GM19372 (cell line): ENCODE results near the gene UPK1B.
"Not testable (repeated sequence)": the region's sequence is repeated elsewhere in the genome, so short reads cannot be mapped to it uniquely, and the experiment has no call there.

Experiments
- ATAC-seq: cut with Tn5 transposase; IDR thresholded peaks from one replicate; pipeline ENCODE4 v1.9.1; 2021; ENCODE audit warnings: mild to moderate bottlenecking, low read depth, moderate library complexity; ENCODE audit not compliant: unreplicated experiment

The UPK1B gene

DNA sequence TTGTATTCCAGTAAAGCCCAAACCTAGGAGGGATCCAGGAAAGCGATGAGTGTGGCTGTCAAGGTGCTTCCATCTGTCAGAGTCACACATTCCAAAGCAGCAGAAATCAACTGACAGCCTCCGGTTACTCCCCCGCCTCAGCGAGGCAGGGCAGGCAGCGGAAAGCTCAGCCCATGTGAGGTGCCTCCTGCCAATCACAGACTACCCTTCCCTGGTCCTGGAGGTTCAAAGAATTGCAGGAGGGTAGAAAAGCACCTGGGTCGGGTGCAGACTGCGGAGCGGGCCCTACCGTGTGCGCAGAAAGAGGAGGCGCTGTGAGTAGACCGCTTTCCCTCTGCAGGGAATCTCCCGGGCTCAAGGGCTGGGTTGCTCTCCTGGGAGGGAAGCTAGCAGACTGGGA, at the start of gene UPK1B:
Gene UPK1B (plus strand): TSS at position 274 of the 400 bp plus-strand sequence. CDS start 13,144 bp downstream, outside the sequence.
- no peak for ATAC-seq

DNA sequence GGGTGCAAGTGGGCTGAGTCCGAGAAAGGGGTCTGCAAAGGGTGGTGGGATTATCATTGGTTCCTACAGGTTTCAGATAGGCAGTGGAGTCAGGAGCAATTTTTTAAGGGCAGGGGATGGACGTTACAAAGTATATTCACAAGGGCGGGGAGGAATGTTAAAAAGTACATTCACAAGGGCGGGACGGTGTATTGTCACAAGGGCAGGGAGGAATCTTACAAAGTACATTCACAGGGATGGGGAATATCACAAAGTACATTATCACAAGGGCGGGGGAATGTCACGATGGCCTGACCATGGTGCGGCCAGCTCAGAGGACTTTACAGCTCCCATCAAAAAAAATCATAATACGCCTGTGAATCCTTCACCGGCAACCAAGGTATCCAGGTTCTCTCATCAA, 48.1 kb upstream of the UPK1B start:
- ATAC-seq: no peak

DNA sequence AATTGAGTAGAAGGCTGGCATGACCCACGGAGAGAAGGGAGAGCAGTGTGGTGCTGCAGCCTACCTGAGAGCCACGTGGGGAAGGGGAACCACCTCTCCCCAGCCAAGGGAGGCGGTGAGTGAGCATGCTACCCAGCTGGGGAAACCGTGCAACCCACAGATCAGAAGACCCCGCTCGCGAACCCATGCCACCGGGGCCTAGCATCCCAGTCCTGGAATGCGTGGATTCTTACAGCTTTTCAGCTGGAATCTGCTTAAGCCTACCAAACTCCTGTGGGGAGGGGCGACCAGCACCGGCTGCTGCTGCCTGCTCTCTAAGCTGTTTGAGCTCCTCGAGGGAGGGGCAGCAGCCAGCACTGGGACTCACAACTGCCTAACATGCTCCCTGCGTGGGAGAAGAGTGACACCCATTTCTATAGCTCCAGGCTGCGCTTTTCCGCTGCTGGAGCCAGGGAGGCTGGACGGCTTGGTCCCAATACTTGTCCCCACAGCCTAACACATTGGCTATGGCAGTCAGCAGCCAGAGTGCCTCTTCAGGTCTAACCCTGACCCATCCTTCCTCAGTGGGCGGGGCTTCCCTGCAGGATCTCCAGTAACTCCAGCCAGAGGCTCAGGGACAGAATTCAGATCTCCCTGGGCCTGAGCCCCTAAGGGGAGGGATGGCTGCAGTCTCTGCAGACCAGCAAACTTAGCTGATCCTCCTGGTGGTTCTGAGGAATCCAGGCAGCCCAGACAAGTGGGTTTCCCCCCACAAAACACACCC, 47.5 kb upstream of the UPK1B start:
- ATAC-seq: no peak

DNA sequence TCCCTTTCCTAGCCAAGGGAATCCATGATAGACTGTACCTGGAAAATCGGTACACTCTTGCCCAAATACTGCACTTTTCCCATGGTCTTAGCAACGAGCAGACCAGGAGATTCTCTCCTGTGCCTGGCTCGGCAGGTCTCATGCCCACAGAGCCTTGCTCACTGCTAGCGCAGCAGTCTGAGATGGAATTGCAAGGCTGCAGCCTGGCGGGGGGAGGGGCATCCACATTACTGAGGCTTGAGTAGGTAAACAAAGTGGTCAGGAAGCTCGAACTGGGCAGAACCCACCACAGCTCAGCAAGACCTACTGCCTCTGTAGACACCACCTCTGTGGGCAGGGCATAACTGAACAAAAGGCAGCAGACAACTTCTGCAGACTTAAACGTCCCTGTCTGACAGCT, 43.1 kb upstream of the UPK1B start:
- ATAC-seq: not testable (repeated sequence)

DNA sequence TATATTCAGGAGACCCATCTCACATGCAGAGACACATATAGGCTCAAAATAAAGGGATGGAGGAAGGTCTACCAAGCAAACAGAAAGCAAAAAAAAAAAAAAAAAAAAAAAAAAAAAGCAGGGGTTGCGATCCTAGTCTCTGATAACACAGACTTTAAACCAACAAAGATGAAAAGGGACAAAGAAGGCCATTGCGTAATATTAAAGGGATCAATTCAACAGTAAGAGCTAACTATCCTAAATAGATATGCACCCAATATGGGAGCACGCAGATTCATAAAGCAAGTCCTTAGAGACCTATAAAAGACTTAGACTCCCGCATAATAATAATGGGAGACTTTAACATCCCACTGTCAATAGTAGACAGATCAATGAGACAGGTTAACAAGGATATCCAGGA, 41.1 kb upstream of the UPK1B start:
- not testable (repeated sequence) for ATAC-seq

DNA sequence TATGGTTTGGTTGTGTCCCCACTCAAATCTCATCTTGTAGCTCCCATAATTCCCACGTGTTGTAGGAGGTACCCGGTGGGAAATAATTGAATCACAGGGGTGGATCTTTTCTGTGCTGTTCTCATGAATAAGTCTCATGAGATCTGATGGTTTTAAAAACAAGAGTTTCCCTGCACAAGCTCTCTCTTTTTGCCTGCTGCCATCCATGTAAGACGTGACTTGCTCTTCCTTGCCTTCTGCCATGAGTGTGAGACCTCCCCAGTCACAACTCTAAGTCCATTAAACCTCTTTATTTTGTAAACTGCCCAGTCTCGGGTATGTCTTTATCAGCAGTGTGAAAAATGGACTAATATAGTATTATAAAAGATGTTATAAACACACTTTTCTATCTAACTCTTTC, 34.0 kb upstream of the UPK1B start:
- ATAC-seq: not testable (repeated sequence)

DNA sequence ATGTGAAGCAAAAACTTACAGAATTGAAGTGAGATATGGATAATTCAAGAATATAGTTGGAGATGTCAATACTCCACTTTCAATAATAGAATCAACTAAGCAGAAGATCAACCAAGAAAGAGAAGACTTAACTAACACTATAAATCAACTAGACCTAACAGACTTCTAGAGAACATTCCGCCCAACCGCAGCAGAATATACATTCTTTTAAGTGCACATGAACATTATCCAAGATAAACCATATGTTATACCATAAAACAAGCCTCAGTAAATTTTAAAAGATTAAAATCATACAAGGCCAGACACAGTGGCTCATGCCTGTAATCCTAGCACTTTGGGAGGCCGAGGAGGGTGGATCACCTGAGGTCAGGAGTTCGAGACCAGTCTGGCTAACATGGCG, 32.9 kb upstream of the UPK1B start:
- no peak for ATAC-seq

DNA sequence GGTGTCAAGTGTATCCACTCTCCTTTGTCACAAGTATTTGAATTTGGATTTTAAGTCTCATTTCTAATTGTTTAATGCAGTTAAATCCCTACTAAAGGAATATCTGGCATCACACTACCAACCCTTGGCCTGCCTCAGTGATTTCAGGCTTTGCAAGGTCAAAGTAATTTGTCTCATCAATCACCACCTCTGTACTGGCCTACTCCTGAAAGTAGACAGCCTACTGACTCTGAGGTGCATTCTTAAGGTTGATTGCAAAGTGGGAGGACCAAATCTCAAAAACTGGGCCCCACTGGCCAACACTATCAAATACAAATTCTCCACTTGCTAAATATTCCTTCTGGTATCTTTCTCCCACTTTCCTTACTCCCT, 28.3 kb upstream of the UPK1B start:
- ATAC-seq: peak; percentile 38

DNA sequence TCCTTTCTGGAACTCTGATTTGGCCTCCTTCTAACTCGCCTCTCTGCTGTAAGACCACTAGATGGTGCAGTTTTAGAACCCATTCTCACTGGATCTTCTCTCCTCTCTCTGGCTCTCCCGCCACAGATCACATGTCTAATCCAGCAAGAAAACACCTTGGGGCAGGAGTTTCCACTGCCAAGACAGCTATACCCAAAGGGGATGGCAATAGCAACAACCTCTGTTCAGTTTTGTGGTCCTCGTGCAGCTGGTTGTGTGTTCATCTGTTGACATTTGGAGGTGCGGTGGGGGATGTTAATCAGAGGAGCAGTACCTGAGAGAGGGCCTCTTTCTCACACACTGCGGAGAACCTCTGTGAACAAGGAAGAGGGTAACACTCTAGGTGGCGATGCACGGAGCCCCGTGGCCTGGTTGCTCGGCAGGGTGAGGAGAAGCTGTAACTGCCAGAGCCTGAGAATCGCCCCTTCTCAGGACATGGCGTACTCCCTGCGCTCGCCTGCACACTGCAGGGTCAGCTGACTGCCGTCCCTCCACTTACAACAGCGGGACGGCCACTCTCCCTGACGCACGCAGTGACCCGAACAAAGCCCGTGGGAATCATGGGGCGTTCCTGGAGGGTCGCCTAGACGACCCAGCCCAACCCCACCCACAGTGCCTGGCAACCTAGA, 27.8 kb upstream of the UPK1B start, which contains the start of gene TEX55:
Gene TEX55 (plus strand): TSS at position 666 of the 668 bp plus-strand sequence. CDS start 25 bp downstream, outside the sequence.
- peak; percentile 49 for ATAC-seq

DNA sequence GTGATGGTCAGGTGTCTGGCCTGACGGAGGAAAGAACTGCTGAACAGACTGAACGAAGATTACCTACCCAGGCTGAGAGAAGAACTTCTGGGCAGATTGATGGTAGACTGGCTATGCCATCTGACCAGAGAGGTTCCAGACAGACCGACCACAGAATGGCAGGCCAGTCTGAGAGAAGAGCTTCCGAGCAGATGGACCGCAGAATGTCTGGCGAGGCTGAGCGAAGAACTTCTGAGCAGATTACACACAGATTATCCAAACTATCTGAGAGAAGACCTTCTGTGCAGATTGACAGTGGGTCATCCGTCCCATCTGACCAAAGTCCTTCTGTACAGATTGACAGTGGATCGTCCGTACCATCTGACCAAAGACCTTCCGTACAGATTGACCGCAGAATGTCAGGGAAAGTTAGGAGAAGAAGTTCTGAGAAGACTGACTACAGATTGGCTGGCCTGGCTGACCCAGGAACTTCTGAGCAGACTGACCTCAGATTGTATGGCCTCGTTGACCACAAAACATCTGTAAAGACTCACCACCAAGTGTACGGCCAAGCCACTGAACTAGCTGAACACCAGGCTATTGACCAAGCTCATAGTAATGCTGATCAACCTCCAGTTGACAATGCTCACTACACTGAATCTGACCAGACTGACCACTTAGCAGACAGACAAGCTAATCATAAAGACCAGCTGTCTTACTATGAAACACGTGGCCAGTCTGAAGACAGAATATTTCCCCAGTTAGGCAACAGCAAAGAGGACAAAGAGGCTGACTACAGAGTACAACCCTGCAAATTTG, 26.6 kb upstream of the UPK1B start:
- ATAC-seq: no peak

DNA sequence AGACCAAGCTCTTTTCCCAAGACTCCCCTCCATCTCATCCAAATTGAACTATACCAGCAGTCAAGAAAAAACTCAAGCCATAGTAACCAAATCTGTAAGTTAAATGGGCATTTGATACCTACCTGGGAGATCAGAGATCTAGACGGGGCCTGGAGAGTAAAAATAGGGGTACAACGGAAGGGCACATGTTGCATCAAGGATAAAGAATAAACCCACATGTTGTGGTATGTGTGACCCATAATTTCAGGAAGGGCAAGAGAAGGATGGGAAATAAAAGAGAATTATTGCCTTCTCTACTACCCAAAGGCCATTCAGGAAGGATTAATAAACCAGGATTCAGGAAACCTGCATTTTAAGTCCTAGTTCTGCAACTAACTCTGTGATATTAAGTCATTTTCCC, 25.9 kb upstream of the UPK1B start:
- ATAC-seq: no peak

DNA sequence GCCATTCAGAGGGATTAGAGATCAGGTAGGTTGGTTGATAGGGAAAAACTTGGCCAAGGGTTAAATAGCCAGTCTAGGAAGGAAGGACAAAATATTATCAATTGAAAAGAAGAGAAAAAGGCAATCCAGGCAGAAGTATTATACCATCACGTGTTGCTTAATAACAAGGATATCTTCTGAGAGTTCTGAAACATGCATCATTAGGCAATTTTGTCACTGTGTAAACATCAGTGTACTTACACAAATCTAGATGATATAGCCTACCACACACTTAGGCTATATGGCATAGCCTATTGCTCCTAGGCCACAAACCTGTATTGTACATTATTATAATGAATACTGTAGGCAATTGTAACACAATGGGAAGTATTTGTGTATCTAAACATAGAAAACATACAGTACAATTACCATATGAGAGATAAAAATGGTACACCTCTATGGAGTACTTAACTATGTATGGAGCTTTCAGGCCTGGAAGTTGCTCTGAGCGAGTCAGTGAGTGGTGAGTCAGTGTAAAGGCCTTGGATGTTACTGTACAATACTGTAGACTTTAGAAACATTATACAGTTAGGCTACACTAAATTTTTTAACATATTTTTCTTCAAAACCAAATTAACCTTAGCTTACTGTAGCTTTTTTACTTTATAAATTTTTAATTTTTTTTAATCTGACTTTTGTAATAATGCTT, 24.8 kb upstream of the UPK1B start:
- ATAC-seq: no peak

DNA sequence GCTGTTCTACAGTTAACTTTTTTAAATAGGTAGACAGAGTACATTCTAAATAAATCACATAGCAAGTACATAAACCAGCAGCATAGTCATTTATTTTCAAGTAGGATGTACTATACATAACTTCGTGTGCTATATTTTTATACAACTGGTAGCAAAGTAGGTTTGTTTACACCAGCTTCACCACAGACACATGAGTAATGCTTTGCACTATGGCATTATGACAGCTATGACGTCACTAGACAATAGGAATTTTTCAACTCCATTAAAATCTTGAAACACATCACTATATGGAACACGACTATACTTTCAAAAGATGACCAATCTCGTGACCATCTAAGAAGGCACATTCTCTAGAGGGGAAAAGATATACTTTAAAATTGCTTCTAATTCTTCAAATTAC, 23.9 kb upstream of the UPK1B start:
- ATAC-seq: no peak

DNA sequence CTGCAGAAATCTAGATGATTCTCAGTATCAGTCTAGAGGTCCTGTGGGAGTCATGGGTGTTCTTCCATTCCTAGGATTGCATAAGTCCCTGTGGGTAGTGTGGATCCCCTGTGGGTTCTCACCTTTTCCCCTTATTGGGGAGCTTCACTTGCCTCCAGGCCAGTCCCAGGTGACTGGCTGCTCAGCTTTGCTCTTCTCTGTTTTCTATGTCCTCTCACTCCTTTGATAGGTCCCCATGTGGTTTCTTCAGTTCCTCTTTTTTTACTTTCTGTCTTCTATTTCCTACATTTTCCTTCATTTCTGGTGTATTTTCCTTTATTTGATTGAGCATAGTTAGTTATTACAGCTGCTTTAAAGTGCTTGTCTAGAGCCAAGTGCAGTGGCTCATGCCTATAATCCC, 16.5 kb upstream of the UPK1B start:
- no peak for ATAC-seq

DNA sequence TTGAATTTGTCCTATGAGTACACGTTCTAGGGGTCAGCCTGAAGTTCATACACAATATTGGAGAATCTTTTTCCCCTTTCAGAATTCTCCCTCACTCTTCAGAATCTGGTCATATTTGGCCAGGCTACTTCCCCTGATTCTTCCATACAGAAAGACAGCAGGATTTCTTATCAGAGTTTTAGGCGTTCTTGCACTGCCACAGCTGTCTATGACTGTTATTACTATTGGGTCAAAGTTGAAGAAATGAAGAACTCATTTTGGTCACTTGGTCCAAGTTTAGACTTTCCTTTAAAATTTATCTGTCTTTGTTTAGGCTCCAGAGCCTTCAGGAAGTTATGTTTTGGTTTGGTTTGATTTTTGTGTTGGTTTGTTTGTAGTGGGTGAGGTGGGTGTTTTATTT, 15.4 kb upstream of the UPK1B start:
- no peak for ATAC-seq

DNA sequence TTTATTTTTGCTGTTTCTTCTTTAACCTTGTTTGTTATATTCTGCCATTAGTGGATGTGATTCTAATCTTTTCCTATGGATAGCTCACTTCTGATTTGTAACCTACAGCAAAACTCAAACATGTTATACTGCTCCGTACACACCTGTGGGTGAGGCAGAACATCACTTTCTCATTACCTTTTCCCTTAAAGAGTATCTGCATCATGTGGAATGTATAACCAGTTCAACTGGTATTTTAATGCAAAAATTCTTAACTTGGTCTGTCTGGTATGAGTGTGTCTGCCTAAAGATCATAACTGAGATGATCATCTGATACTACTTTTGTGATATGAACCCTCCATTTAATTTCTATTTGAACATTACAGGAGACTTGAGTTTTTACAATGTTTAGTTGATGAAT, 13.0 kb upstream of the UPK1B start:
- no peak for ATAC-seq

DNA sequence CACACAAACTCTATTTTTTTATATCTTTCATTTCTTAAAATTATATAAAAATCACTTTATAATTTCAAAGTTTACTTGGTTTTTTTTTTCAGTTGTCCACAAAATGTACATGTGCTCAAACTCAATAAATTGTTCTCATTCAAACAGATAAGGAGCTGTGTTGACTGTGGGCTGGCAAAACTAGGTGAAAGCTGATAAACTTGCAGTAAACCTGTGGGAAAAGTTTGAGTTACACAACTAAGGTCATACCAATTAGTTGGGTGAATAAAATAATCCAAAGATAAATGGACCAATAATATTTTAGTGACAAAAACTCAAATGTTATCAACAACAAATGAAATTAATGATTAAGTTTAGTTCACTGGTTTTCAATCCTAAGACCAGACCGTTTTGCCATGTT, 12.6 kb upstream of the UPK1B start:
- ATAC-seq: no peak

DNA sequence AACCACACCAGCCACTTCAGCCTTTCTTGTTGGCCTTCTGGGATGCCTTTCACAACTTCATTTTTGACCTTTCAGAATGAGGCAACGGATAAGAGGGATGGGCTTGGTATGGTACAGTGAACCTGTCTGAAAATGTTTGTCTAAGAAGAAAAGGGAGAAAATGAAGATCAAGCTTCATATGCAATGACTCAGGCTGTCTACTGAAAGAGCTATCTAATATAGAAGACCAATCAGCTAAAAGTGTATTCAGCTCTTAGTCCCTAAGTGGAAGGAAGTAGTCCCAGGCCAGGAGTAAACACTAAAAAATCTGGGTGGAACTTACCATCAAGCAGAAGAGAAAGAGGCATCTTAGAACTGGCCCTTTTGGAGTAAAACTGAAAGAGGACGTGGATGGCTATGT, 12.2 kb upstream of the UPK1B start:
- no peak for ATAC-seq

DNA sequence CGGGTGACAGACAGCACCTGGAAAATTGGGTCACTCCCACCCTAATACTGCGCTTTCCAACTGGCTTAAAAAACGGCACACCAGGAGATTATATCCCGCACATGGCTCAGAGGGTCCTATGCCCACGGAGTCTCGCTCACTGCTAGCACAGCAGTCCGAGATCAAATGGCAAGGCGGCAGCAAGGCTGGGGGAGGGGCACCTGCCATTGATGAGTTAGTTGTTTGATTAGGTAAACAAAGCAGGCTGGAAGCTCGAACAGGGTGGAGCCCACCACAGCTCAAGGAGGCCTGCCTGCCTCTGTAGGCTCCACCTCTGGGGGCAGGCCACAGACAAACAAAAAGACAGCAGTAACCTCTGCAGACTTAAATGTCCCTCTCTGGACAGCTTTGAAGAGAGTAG, 8.7 kb upstream of the UPK1B start:
- ATAC-seq: not testable (repeated sequence)

DNA sequence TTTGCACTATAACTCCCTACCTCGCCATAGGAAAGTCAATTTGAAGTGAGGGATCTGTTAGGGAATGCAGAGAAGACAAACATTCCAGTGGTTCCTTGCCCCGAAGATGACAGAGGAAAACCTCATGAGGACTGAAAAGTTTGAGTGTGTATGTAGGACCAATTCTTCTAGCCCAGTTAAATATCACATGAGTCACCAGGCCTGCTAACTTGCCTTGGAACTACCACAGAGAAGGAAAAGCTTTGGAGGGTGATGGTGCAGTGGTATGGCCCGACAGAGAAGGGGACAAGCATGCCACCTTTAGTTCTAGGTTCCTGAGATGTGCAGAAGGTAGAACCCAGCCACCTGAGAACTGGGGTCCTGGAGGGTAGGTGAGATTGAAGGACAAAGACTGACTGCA, 2.6 kb upstream of the UPK1B start:
- ATAC-seq: no peak
